NCI-H526 (cell line): ENCODE data around the gene SCGB2A2.

ENCODE experiments used
- DNase-seq, 2 experiments: peaks; one replicate each; lab custom pipeline; 2025; lab: John Stamatoyannopoulos, UW

SCGB2A2 gene

GRCh38 chr11:62306227-62306626 lies 36.3 kb downstream of the SCGB2A2 start:
- no peak for DNase-seq

- DNase-seq = no peak
Observed at GRCh38 chr11:62307950-62308349, 38.0 kb downstream of the SCGB2A2 start.

GRCh38 chr11:62309991-62310390 lies 40.0 kb downstream of the SCGB2A2 start:
- DNase-seq = no peak

- DNase-seq = no peak
Observed at GRCh38 chr11:62315431-62315830, 45.5 kb downstream of the SCGB2A2 start.

- no peak for DNase-seq
Observed at GRCh38 chr11:62322524-62322923, 52.6 kb downstream of the SCGB2A2 start.
